Tibial nerve (tissue), 4 donors: Measurements from ENCODE around the gene RRM1. TPM values are rescaled to one million over a fixed set of nuclear protein-coding genes. Genes with fewer than 3 reads are reported as not detected.
A peak's percentile ranks its signal among the peaks of the same experiment; 100 is the strongest.
"Not testable (repeated sequence)": the region's sequence is repeated elsewhere in the genome, so short reads cannot be mapped to it uniquely, and the experiment has no call there.

ENCODE experiments used
- DNase-seq, 2 donors: peaks; one replicate each; pipeline ENCODE4 v3.0.0-alpha.2; 2019; ENCODE audit warnings: low spot score in 2 of 2
- H3K27ac ChIP-seq, 4 donors: fragments of 200-600 bp; sonication (generic) in 3 of 4; one replicate each; pipeline ENCODE4 v1.5.1; 2017 to 2019; ENCODE audit warnings: mild to moderate bottlenecking in 1 of 4
- H3K27me3 ChIP-seq, 2 donors: fragments of 200-600 bp; sonication (generic) in 1 of 2; one replicate each; pipeline versions ENCODE4 v1.5.1 to v1.6.0; 2017 to 2019
- H3K36me3 ChIP-seq, 3 donors: fragments of 200-600 bp; sonication (generic); one replicate each; pipeline ENCODE4 v1.5.1; 2018 to 2019
- H3K4me1 ChIP-seq, 4 donors: fragments of 200-600 bp; sonication (generic) in 3 of 4; one replicate each; pipeline ENCODE4 v1.5.1; 2017 to 2019
- H3K4me3 ChIP-seq, 4 donors: fragments of 200-600 bp; sonication (generic) in 3 of 4; one replicate each; pipeline ENCODE4 v1.5.1; 2017 to 2019; ENCODE audit warnings: mild to moderate bottlenecking in 1 of 4, moderate library complexity in 1 of 4
- H3K9me3 ChIP-seq, 4 donors: fragments of 200-600 bp; sonication (generic) in 3 of 4; one replicate each; pipeline ENCODE4 v1.5.1; 2017 to 2019
- EP300 ChIP-seq, 2 donors: sonication (generic); formaldehyde crosslinking; IDR thresholded peaks; one replicate each; pipeline ENCODE4 v1.6.1; 2017; ENCODE audit warnings: antibody characterized with exemption in 2 of 2, mild to moderate bottlenecking in 1 of 2
- POLR2A ChIP-seq, 2 donors: fragments of 450-650 bp; IDR thresholded peaks; one replicate each; pipeline ENCODE4 v1.6.1; 2017; ENCODE audit warnings: antibody characterized with exemption in 2 of 2, mild to moderate bottlenecking in 2 of 2, moderate library complexity in 2 of 2
- WGBS, 2 donors: methylation state at CpG; one replicate each; pipeline ENCODE4 v1.1.5; 2018; 5-methylcytosine and 5-hydroxymethylcytosine counted together
- total RNA-seq, 4 donors: library from RNA; depleted of rRNA; stranded (reverse); fragments of >200 nt; gene quantifications; one replicate each; pipeline ENCODE4 v1.1.0, GENCODE V29; 2016
- TF ChIP-seq, protein P1 (sequence below), 5 experiments: fragments of 200-600 bp in 3 of 5; fragments of 450-650 bp in 2 of 5; sonication (generic) in 3 of 5; IDR thresholded peaks; one replicate each; pipeline ENCODE4 v1.5.1; 2016 to 2019; ENCODE audit warnings: antibody characterized with exemption in 5 of 5, mild to moderate bottlenecking in 3 of 5, moderate library complexity in 2 of 5

Gene RRM1
- 10 to 100 TPM; 23.3 to 35.2 (median 31.5) TPM for total RNA-seq

DNA sequence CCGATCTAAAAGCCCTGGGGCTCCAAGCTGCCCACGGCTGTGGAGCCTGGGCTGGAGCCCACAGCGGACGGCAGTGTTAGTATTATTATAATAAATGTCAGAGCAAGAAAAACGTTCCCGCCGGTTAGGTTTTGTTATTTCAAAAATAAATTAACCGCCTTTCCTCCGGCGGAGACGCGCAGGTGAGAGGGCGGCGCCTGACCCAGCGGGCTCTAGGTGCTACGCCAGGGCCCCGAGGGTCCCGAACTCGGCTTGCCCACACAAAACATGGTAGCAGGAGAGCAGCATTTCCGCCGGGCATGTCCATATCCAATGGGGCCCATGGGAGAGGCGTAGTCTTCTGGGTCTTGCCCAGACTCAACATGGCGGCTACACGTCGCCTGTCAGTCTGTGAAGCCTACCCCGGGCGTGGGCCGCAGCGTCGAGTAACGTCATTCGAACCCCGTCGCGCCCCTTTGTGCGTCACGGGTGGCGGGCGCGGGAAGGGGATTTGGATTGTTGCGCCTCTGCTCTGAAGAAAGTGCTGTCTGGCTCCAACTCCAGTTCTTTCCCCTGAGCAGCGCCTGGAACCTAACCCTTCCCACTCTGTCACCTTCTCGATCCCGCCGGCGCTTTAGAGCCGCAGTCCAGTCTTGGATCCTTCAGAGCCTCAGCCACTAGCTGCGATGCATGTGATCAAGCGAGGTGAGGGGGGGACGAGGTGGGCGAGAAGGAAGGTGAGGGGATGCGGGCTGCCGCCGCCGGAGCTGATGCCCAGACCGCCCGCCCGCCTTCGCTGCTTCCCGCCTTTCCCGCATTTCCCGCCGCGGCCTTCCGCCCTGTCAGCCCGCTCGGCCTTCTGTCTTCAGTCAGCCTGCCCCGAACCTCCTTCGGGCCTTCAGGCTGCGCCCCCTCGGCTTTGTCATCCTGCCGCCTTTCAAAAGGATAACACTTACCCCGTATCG is at the start of gene RRM1:
Gene RRM1 (plus strand): TSS at position 452 of the 944 bp plus-strand sequence. CDS start 214 bp downstream, at position 666.
- 0 to 1% methylated on average over 61 to 62 of the region's 74 CpGs for WGBS, 2 donors
- no peaks in the 10 kb centered on the region for H3K27me3 ChIP-seq
- H3K9me3 ChIP-seq, result no peaks in the 10 kb centered on the region
- H3K36me3 ChIP-seq, result peaks cover 0 to 17% (median 6%) of the 10 kb centered on the region in 3 donors
- H3K4me1 ChIP-seq, result peaks cover 0 to 40% (median 2%) of the 10 kb centered on the region in 4 donors
- peak; percentile 53 to 69 for TF ChIP-seq POLR2A (IDR thresholded peaks at IDR 0.05)
- TF ChIP-seq, protein P1, sequence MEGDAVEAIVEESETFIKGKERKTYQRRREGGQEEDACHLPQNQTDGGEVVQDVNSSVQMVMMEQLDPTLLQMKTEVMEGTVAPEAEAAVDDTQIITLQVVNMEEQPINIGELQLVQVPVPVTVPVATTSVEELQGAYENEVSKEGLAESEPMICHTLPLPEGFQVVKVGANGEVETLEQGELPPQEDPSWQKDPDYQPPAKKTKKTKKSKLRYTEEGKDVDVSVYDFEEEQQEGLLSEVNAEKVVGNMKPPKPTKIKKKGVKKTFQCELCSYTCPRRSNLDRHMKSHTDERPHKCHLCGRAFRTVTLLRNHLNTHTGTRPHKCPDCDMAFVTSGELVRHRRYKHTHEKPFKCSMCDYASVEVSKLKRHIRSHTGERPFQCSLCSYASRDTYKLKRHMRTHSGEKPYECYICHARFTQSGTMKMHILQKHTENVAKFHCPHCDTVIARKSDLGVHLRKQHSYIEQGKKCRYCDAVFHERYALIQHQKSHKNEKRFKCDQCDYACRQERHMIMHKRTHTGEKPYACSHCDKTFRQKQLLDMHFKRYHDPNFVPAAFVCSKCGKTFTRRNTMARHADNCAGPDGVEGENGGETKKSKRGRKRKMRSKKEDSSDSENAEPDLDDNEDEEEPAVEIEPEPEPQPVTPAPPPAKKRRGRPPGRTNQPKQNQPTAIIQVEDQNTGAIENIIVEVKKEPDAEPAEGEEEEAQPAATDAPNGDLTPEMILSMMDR (IDR thresholded peaks at IDR 0.05), result peak in 2 of 5 experiments; percentile 14 to 25
- TF ChIP-seq EP300 (IDR thresholded peaks at IDR 0.05), result peak; percentile 89 to 96
- peak; percentile 89 for DNase-seq
- H3K27ac ChIP-seq, result peak within 1 kb of the TSS; percentile 87 to 95 (median 92)
- H3K4me3 ChIP-seq, result peak within 1 kb of the TSS; percentile 56 to 74 (median 70)

DNA sequence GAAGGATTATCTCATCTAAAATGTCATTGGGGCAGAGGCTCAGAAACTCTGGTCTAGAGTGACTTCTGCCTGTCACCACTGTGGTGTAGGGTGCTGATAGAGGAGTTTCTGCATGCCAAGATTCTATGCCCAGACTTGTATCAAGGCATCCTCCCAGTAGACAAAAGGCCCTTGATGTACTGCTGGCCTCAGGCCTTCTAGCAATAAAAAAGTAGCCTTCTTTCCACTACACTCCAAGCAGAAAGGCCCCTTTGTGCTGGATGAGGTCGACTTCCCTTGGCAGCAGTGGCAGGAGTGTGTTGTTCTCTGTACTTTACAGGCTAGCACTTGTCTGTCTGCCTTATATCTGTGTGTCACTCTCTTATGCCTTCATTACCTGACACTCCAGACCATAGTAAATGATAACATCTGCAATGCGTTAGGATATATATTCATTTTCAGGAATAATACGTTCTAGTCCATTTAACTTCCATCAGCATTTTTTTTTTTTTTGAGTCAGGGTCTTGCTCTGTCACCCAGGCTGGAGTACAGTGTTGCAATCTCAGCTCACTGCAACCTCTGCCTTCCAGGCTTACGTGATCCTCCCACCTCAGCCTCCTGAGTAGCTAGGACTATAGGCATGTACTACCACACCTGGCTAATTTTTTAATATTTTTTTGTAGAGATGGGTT is 49.5 kb upstream of the RRM1 start:
- 26 to 28% methylated on average over 4 of the region's 4 CpGs for WGBS, 2 donors
- TF ChIP-seq POLR2A (IDR thresholded peaks at IDR 0.05) (no peak), EP300 (IDR thresholded peaks at IDR 0.05) (peak in 1 of 2 donors; percentile 48)
- Histone ChIP-seq H3K9me3 (no peaks in the 10 kb centered on the region), H3K4me1 (peaks cover 0 to 28% (median 13%) of the 10 kb centered on the region in 4 donors), H3K27ac (peak overlapping the region in 2 of 4 donors; percentile 63 to 78), H3K36me3 (no peaks in the 10 kb centered on the region), H3K4me3 (no peak overlapping the region), H3K27me3 (no peaks in the 10 kb centered on the region)
- no peak for DNase-seq

DNA sequence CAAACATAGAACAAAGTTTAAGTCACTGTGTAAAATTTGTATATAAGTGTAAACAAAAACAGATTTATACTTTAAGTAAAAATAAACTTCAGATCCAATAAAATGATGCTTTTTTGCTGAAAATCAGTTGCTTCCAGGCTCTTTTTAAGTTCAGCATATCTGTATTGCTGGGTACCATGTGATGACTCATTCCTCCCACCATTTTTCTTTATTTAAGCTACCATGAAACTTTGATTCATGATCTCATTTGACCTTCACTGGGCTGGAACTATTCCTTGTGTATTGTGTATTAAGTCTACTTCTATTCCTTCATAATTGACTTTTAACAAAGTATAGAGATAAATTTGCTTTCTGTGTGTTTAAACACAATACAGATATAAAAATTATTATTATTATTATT is 46.3 kb upstream of the RRM1 start:
- no peak overlapping the region for H3K4me3 ChIP-seq
- H3K36me3 ChIP-seq, result peaks cover 0 to 4% (median 0%) of the 10 kb centered on the region in 3 donors
- no peak overlapping the region for H3K27ac ChIP-seq
- no peaks in the 10 kb centered on the region for H3K9me3 ChIP-seq
- peaks cover 0 to 24% (median 13%) of the 10 kb centered on the region in 4 donors for H3K4me1 ChIP-seq
- TF ChIP-seq POLR2A (IDR thresholded peaks at IDR 0.05) (no peak), EP300 (IDR thresholded peaks at IDR 0.05) (no peak)
- TF ChIP-seq, protein P1 (IDR thresholded peaks at IDR 0.05), result no peak
- H3K27me3 ChIP-seq, result no peaks in the 10 kb centered on the region
- no peak for DNase-seq

DNA sequence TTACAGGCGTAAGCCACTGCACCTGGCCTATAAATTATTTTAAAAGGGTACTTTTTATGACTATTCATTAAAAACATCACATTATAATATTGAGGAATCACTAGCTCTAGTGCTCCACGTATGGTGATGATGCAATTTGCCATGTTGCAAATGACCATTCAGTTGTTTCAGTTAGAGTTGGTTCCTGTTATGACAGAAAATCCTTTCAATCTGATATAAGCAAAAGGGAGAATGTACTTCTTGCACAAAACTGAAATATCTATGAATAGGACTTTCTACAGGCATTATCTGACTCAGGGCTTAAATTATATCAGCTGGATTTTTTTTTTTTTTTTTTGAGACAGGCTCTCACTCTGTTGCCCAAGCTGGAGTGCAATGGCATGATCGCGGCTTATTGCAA is 45.6 kb upstream of the RRM1 start:
- TF ChIP-seq POLR2A (IDR thresholded peaks at IDR 0.05), result no peak
- no peak for TF ChIP-seq EP300 (IDR thresholded peaks at IDR 0.05)
- TF ChIP-seq, protein P1 (IDR thresholded peaks at IDR 0.05), result no peak
- no peaks in the 10 kb centered on the region for H3K27me3 ChIP-seq
- no peak overlapping the region for H3K4me3 ChIP-seq
- H3K4me1 ChIP-seq, result peaks cover 0 to 17% (median 10%) of the 10 kb centered on the region in 4 donors
- WGBS, 2 donors, result 84% methylated on average over 4 of the region's 4 CpGs
- no peaks in the 10 kb centered on the region for H3K9me3 ChIP-seq
- H3K36me3 ChIP-seq, result peaks cover 0 to 4% (median 0%) of the 10 kb centered on the region in 3 donors
- H3K27ac ChIP-seq, result no peak overlapping the region
- DNase-seq, result no peak

DNA sequence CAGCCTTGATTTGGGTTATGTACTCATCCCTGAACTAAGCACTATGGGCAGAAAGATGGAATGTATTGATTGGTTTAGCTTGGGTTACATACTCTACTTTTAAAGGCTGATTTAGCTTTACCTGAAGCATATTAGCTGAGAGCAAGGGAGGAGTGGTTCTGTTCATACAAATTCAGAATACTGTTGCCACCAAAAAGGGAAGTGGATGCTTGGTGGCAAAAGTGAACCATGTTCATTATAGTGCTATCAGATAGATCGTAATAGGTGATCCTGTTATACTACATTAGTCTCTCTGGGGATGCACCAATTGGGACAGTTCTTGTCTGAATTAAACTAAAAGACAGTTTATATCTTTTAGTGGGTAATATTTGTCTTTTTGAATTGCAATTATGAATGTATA is 44.5 kb upstream of the RRM1 start:
- WGBS, 2 donors, result 86 to 88% methylated on average over 1 of the region's 1 CpG

DNA sequence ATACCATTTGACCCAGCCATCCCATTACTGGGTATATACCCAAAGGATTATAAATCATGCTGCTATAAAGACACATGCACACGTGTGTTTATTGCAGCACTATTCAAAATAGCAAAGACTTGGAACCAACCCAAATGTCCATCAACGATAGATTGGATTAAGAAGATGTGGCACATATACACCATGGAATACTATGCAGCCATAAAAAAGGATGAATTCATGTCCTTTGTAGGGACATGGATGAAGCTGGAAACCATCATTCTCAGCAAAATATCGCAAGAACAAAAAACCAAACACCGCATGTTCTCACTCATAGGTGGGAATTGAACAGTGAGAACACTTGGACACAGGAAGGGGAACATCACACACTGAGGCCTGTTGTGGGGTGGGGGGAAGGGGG is 41.4 kb upstream of the RRM1 start:
- H3K27me3 ChIP-seq, H3K27ac ChIP-seq, H3K9me3 ChIP-seq, DNase-seq, H3K4me3 ChIP-seq, H3K4me1 ChIP-seq: not testable (repeated sequence)
- 95% methylated on average over 4 of the region's 4 CpGs for WGBS, 2 donors
- peaks cover 0 to 22% (median 0%) of the 10 kb centered on the region in 3 donors for H3K36me3 ChIP-seq

More for the DNA sequence above, 44.5 kb upstream of the RRM1 start:
- H3K27me3 ChIP-seq, result no peaks in the 10 kb centered on the region
- H3K36me3 ChIP-seq, result peaks cover 0 to 4% (median 0%) of the 10 kb centered on the region in 3 donors
- no peak overlapping the region for H3K27ac ChIP-seq
- no peak for TF ChIP-seq EP300 (IDR thresholded peaks at IDR 0.05)
- TF ChIP-seq, protein P1 (IDR thresholded peaks at IDR 0.05), result no peak
- no peak for TF ChIP-seq POLR2A (IDR thresholded peaks at IDR 0.05)
- peaks cover 0 to 7% (median 3%) of the 10 kb centered on the region in 4 donors for H3K4me1 ChIP-seq
- no peaks in the 10 kb centered on the region for H3K9me3 ChIP-seq
- no peak overlapping the region for H3K4me3 ChIP-seq
- no peak for DNase-seq
